SK-N-DZ (cell line): ENCODE measurements around the gene NT5C2.
"Not testable (repeated sequence)": the region's sequence is repeated elsewhere in the genome, so short reads cannot be mapped to it uniquely, and the experiment has no call there.

ENCODE experiments used
- DNase-seq: peaks from one replicate; pipeline ENCODE4 v3.0.0-alpha.2; 2015; ENCODE audit warnings: low spot score

NT5C2 gene

GRCh38 chr10:103163766-103164403, 29.2 kb downstream of the NT5C2 start:
- DNase-seq: not testable (repeated sequence)

GRCh38 chr10:103157246-103157645, 35.8 kb downstream of the NT5C2 start:
- DNase-seq: no peak

GRCh38 chr10:103155471-103156085, 37.5 kb downstream of the NT5C2 start:
- DNase-seq: no peak

GRCh38 chr10:103154521-103155299, 38.4 kb downstream of the NT5C2 start:
- no peak for DNase-seq

- no peak for DNase-seq
Observed at GRCh38 chr10:103153302-103154197, 39.5 kb downstream of the NT5C2 start.

GRCh38 chr10:103149991-103150622, 43.0 kb downstream of the NT5C2 start:
- DNase-seq: no peak

GRCh38 chr10:103147645-103148044, 45.4 kb downstream of the NT5C2 start:
- DNase-seq: no peak

GRCh38 chr10:103145860-103146466, 47.1 kb downstream of the NT5C2 start:
- DNase-seq: no peak

GRCh38 chr10:103145046-103145445, 48.0 kb downstream of the NT5C2 start:
- no peak for DNase-seq

GRCh38 chr10:103144041-103144440, 49.0 kb downstream of the NT5C2 start:
- no peak for DNase-seq

- not testable (repeated sequence) for DNase-seq
Observed at GRCh38 chr10:103143641-103144040, 49.4 kb downstream of the NT5C2 start.

- no peak for DNase-seq
Observed at GRCh38 chr10:103141950-103142349, 51.1 kb downstream of the NT5C2 start.

GRCh38 chr10:103140469-103140868, 52.6 kb downstream of the NT5C2 start:
- DNase-seq: no peak

- DNase-seq: no peak
Observed at GRCh38 chr10:103139803-103140202, 53.3 kb downstream of the NT5C2 start.

GRCh38 chr10:103135168-103135567, 57.9 kb downstream of the NT5C2 start:
- DNase-seq: not testable (repeated sequence)

GRCh38 chr10:103130910-103131309, 62.2 kb downstream of the NT5C2 start:
- no peak for DNase-seq

- DNase-seq: not testable (repeated sequence)
Observed at GRCh38 chr10:103130180-103130579, 62.9 kb downstream of the NT5C2 start.

- DNase-seq: no peak
Observed at GRCh38 chr10:103127241-103127640, 65.8 kb downstream of the NT5C2 start.

GRCh38 chr10:103125323-103126267, 67.5 kb downstream of the NT5C2 start:
- DNase-seq: no peak
